Parathyroid adenoma (tissue), 2 donors: Measurements from ENCODE around the gene SLC24A3.

Experiments used
- H2AFZ ChIP-seq: fragments of 300-600 bp; sonication (generic); one replicate; pipeline ENCODE4 v1.7.0; 2017; ENCODE audit warnings: antibody characterized with exemption, mild to moderate bottlenecking
- H3K27ac ChIP-seq: fragments of 300-600 bp; sonication (generic); one replicate; pipeline ENCODE4 v1.7.0; 2017
- H3K27me3 ChIP-seq: fragments of 300-600 bp; sonication (generic); one replicate; pipeline ENCODE4 v1.7.0; 2017; ENCODE audit warnings: low read length; ENCODE audit not compliant: control insufficient read depth, insufficient read depth
- H3K36me3 ChIP-seq: fragments of 300-600 bp; sonication (generic); one replicate; pipeline ENCODE4 v1.7.0; 2017; ENCODE audit warnings: low read length; ENCODE audit not compliant: control insufficient read depth, insufficient read depth
- H3K4me1 ChIP-seq: fragments of 300-600 bp; sonication (generic); one replicate; pipeline ENCODE4 v1.7.0; 2017; ENCODE audit warnings: control low read depth
- H3K4me2 ChIP-seq: fragments of 300-600 bp; sonication (generic); one replicate; pipeline ENCODE4 v1.7.0; 2017; ENCODE audit warnings: low read length
- H3K4me3 ChIP-seq: fragments of 300-600 bp; sonication (generic); one replicate; pipeline ENCODE4 v1.7.0; 2017; ENCODE audit warnings: low read depth, low read length
- H3K79me2 ChIP-seq: fragments of 300-600 bp; sonication (generic); one replicate; pipeline ENCODE4 v1.7.0; 2017; ENCODE audit warnings: control low read depth
- H3K9ac ChIP-seq: fragments of 300-600 bp; sonication (generic); one replicate; pipeline ENCODE4 v1.7.0; 2017; ENCODE audit warnings: mild to moderate bottlenecking
- H3K9me3 ChIP-seq: fragments of 300-600 bp; sonication (generic); one replicate; pipeline ENCODE4 v1.7.0; 2017; ENCODE audit warnings: low read length; ENCODE audit not compliant: control insufficient read depth
- CTCF ChIP-seq: fragments of 300-600 bp; sonication (generic); IDR thresholded peaks from one replicate; pipeline ENCODE4 v1.7.0; 2017; ENCODE audit warnings: antibody characterized with exemption, mild to moderate bottlenecking
- donor health status: primary hyperparathyroidism.

The SLC24A3 gene

GRCh38 chr20:19274412-19275015 lies 62.1 kb downstream of the SLC24A3 start:
- H3K79me2 ChIP-seq = no peaks in the 10 kb centered on the region
- H3K27ac ChIP-seq = no peak overlapping the region
- H3K4me1 ChIP-seq = peaks cover 10% of the 10 kb centered on the region
- H3K4me3 ChIP-seq = no peak overlapping the region
- no peak overlapping the region for H3K9ac ChIP-seq
- H3K4me2 ChIP-seq = no peak overlapping the region
- no peaks in the 10 kb centered on the region for H3K36me3 ChIP-seq
- H3K27me3 ChIP-seq = no peaks in the 10 kb centered on the region
- TF ChIP-seq CTCF = no peak
- no peaks in the 10 kb centered on the region for H3K9me3 ChIP-seq
- H2AFZ ChIP-seq = no peak overlapping the region

GRCh38 chr20:19275038-19275629 lies 62.7 kb downstream of the SLC24A3 start:
- no peaks in the 10 kb centered on the region for H3K79me2 ChIP-seq
- no peaks in the 10 kb centered on the region for H3K27me3 ChIP-seq
- no peak overlapping the region for H3K9ac ChIP-seq
- no peaks in the 10 kb centered on the region for H3K9me3 ChIP-seq
- no peak for TF ChIP-seq CTCF
- peak overlapping the region; percentile 29 for H3K27ac ChIP-seq
- no peak overlapping the region for H3K4me2 ChIP-seq
- peak overlapping the region; percentile 73 for H2AFZ ChIP-seq
- no peak overlapping the region for H3K4me3 ChIP-seq
- no peaks in the 10 kb centered on the region for H3K36me3 ChIP-seq
- peaks cover 10% of the 10 kb centered on the region for H3K4me1 ChIP-seq

GRCh38 chr20:19275630-19276071 lies 63.2 kb downstream of the SLC24A3 start:
- peak overlapping the region; percentile 29 for H3K27ac ChIP-seq

GRCh38 chr20:19277381-19277780 lies 64.9 kb downstream of the SLC24A3 start:
- peaks cover 10% of the 10 kb centered on the region for H3K4me1 ChIP-seq
- no peak overlapping the region for H2AFZ ChIP-seq
- no peak overlapping the region for H3K9ac ChIP-seq
- no peak overlapping the region for H3K4me2 ChIP-seq
- no peak overlapping the region for H3K4me3 ChIP-seq
- H3K27ac ChIP-seq = no peak overlapping the region
- H3K79me2 ChIP-seq = no peaks in the 10 kb centered on the region
- H3K9me3 ChIP-seq = no peaks in the 10 kb centered on the region
- H3K36me3 ChIP-seq = no peaks in the 10 kb centered on the region
- H3K27me3 ChIP-seq = no peaks in the 10 kb centered on the region
- no peak for TF ChIP-seq CTCF

More at GRCh38 chr20:19275630-19276071, 63.2 kb downstream of the SLC24A3 start:
- H3K36me3 ChIP-seq = no peaks in the 10 kb centered on the region
- H3K4me3 ChIP-seq = no peak overlapping the region
- H3K27me3 ChIP-seq = no peaks in the 10 kb centered on the region
- TF ChIP-seq CTCF = no peak
- H3K4me2 ChIP-seq = peak overlapping the region; percentile 25
- H3K9me3 ChIP-seq = no peaks in the 10 kb centered on the region
- peak overlapping the region; percentile 73 for H2AFZ ChIP-seq
- peaks cover 10% of the 10 kb centered on the region for H3K4me1 ChIP-seq
- H3K9ac ChIP-seq = no peak overlapping the region
- no peaks in the 10 kb centered on the region for H3K79me2 ChIP-seq
